K562 (cell line): ENCODE data around the gene NOP10. TPM values are rescaled to one million over a fixed set of nuclear protein-coding genes. Genes with fewer than 3 reads are reported as not detected.
"Not testable (repeated sequence)": the region's sequence is repeated elsewhere in the genome, so short reads cannot be mapped to it uniquely, and the experiment has no call there.

Experiments used
- ATAC-seq: fragments of 200-7000 bp; cut with Tn5 transposase; 3 replicates; pipeline ENCODE4 v1.9.1; 2020; ENCODE audit warnings: moderate library complexity
- BruUV-seq: library from RNA; stranded (reverse); fragments of 400-500 nt; replicated peaks from 2 replicates; lab custom pipeline; 2021; lab: Mats Ljungman, UMichigan
- CTCF ChIA-PET: fragments of 300-600 bp; formaldehyde crosslinking; extraction: SDS; loops from one replicate; lab custom pipeline; 2021; ENCODE audit warnings: low intra/inter-chr PET ratio; lab: Yijun Ruan, JAX
- POLR2A ChIA-PET: fragments of 300-600, 350-650 bp; sonication (Branson Sonifier 250); formaldehyde crosslinking; extraction: SDS; loops from one replicate; lab custom pipeline; 2021; ENCODE audit warnings: antibody characterized with exemption, inconsistent platforms; lab: Yijun Ruan, JAX
- DNase-seq, 4 experiments: peaks; one replicate each; pipeline versions ENCODE4 v3.0.0 to v3.0.0-alpha.2; 2011 to 2018; ENCODE audit warnings: low spot score in 3 of 4, mixed read lengths in 3 of 4; ENCODE audit errors: extremely low read depth in 1 of 4
- FAIRE-seq: peaks from 2 replicates; lab custom pipeline; 2011; peaks lifted over from hg19 to GRCh38; lab: Jason Lieb, UNC
- H2AFZ ChIP-seq: 2 replicates; pipeline ENCODE4 v1.6.0; 2011; ENCODE audit warnings: low read depth, low read length, control low read depth, inconsistent platforms
- H3K27ac ChIP-seq: fragments of 200-600 bp; 3 replicates; pipeline ENCODE4 v1.8.0; 2011; ENCODE audit warnings: low read depth, mild to moderate bottlenecking, control low read depth, inconsistent platforms, low read length, moderate library complexity, mixed read lengths; ENCODE audit errors: extremely low read depth
- H3K27me3 ChIP-seq, 2 experiments: fragments of 300-600 bp in 1 of 2; 2 replicates in 1 of 2; 3 replicates in 1 of 2; pipeline versions ENCODE4 v1.6.0 to v1.8.0; 2011; ENCODE audit warnings: inconsistent platforms in 2 of 2, low read length in 2 of 2, mild to moderate bottlenecking in 1 of 2, mixed read lengths in 1 of 2, moderate library complexity in 1 of 2; ENCODE audit not compliant: control insufficient read depth in 2 of 2, insufficient read depth in 2 of 2
- H3K36me3 ChIP-seq: fragments of 300-600 bp; 3 replicates; pipeline ENCODE4 v1.8.0; 2011; ENCODE audit warnings: mild to moderate bottlenecking, low read length, inconsistent platforms; ENCODE audit not compliant: control insufficient read depth, insufficient read depth
- H3K4me1 ChIP-seq, 2 experiments: fragments of 200-600 bp in 1 of 2; replicated peaks in 1 of 2; 2 replicates in 1 of 2; 3 replicates in 1 of 2; pipeline versions ENCODE4 v1.5.1 to v1.8.0; 2011; ENCODE audit warnings: inconsistent platforms in 2 of 2, low read length in 2 of 2, mild to moderate bottlenecking in 1 of 2, mixed read lengths in 1 of 2, moderate library complexity in 1 of 2; ENCODE audit not compliant: control insufficient read depth in 2 of 2, insufficient read depth in 2 of 2
- H3K4me2 ChIP-seq: 2 replicates; pipeline ENCODE4 v1.6.1; 2011; ENCODE audit warnings: low read length, control low read depth, inconsistent platforms, mixed read lengths; ENCODE audit not compliant: insufficient read depth
- H3K4me3 ChIP-seq: fragments of 200-600 bp; sonication (generic), shearing (Covaris generic); 2 replicates; pipeline ENCODE4 v1.5.1; 2016; ENCODE audit warnings: control low read depth, inconsistent platforms
- H3K79me2 ChIP-seq: fragments of 200-600 bp; 3 replicates; pipeline ENCODE4 v1.8.0; 2011; ENCODE audit warnings: low read length, inconsistent platforms; ENCODE audit not compliant: control insufficient read depth, insufficient read depth
- H3K9ac ChIP-seq, 2 experiments: 2 replicates each; pipeline versions ENCODE4 v1.6.0 to v1.6.1; 2011; ENCODE audit warnings: low read depth in 2 of 2, low read length in 2 of 2, control low read depth in 1 of 2, inconsistent platforms in 1 of 2, mild to moderate bottlenecking in 1 of 2, mixed read lengths in 1 of 2; ENCODE audit not compliant: insufficient read depth in 1 of 2
- H3K9me1 ChIP-seq: one replicate; pipeline ENCODE4 v1.6.0; 2011; ENCODE audit warnings: inconsistent platforms, mild to moderate bottlenecking, low read length, moderate library complexity; ENCODE audit not compliant: control insufficient read depth, insufficient read depth
- H3K9me3 ChIP-seq: replicated peaks from 2 replicates; pipeline ENCODE4 v1.5.1; 2011; ENCODE audit warnings: low read depth, low read length, inconsistent platforms; ENCODE audit not compliant: control insufficient read depth, insufficient read depth
- H4K20me1 ChIP-seq: replicated peaks from 2 replicates; pipeline ENCODE4 v1.6.1; 2011; ENCODE audit warnings: low read length, inconsistent platforms, mixed read lengths; ENCODE audit not compliant: control insufficient read depth, insufficient read depth
- PATZ1 ChIP-seq: fragments of 250-450 bp; sonication (Bioruptor Pico); IDR thresholded peaks from 2 replicates; pipeline ENCODE4 v1.5.0; 2020; ENCODE audit warnings: mild to moderate bottlenecking, borderline replicate concordance
- SNAPC5 ChIP-seq: fragments of 250-450 bp; sonication (Bioruptor Pico); IDR thresholded peaks from 2 replicates; pipeline ENCODE4 v1.8.0; 2021; ENCODE audit warnings: moderate library complexity, mild to moderate bottlenecking, inconsistent platforms
- TCF3 ChIP-seq: sonication (generic); formaldehyde crosslinking; IDR thresholded peaks from 2 replicates; pipeline ENCODE4 v1.4.0; 2020; ENCODE audit warnings: mild to moderate bottlenecking, missing genetic modification reagents
- WGBS: fragments of 100-300 bp; shearing (Covaris generic); methylation state at CpG from one replicate; pipeline ENCODE4 v1.1.6; 2016; ENCODE audit warnings: low coverage, mixed read lengths; ENCODE audit not compliant: insufficient coverage; ENCODE audit errors: missing lambda C conversion rate; 5-methylcytosine and 5-hydroxymethylcytosine counted together
- in situ Hi-C: fragments of 300-500 bp; cut with MboI; formaldehyde crosslinking; loops from 4 replicates; pipeline ENCODE4 v1.15.0; 2018; ENCODE audit warnings: inconsistent platforms, mixed read lengths
- intact Hi-C: fragments of 100-400 bp; cut with micrococcal nuclease; formaldehyde crosslinking; loops from 2 replicates; pipeline ENCODE4 v1.14.2; 2022
- polyA plus RNA-seq, 8 experiments: library from polyadenylated mRNA; depleted of rRNA in 4 of 8; stranded (reverse) in 5 of 8; unstranded in 3 of 8; fragments of >200 nt; fragmentation: Nextera tagmentation in 2 of 8; fragmentation: Illumina TruSeq in 1 of 8; extraction: Ambion mirVana in 2 of 8; extraction: Trizol in 1 of 8; gene quantifications; 2 replicates each; pipeline versions ENCODE4 v1.2.1 to v1.2.3, GENCODE V29; 2011 to 2014; ENCODE audit warnings: inconsistent platforms in 1 of 8, missing spikeins in 1 of 8
- total RNA-seq, 7 experiments: library from RNA; depleted of rRNA in 6 of 7; stranded (reverse); fragments of >200 nt in 6 of 7; fragmentation: Illumina TruSeq in 2 of 7; extraction: Trizol in 2 of 7; gene quantifications; 2 replicates each; pipeline versions ENCODE4 v1.2.1 to v1.2.3, GENCODE V29; 2011 to 2021; ENCODE audit warnings: low replicate concordance in 1 of 7

NOP10 gene
- total and polyA plus RNA-seq, 9 of the 15 experiments (the other 6 are each of a cell fraction or from before 2014, with no cell fraction given): 250 to 1,663 (median 449) TPM

- TF ChIP-seq SNAPC5 (CRISPR knock-in tag): no peak
- TF ChIP-seq PATZ1 (CRISPR knock-in tag): no peak
- peak; percentile 25; the same call in 1 of the 2 replicates for TF ChIP-seq TCF3 (CRISPR knock-in tag)
Observed at GRCh38 chr15:34342737-34343575, at the start of gene NOP10, which contains the start of gene NUTM1 (continued).

- WGBS: no CpG with 5 or more reads among the region's 16 CpGs
- H3K36me3 ChIP-seq, CTCF ChIA-PET, H2AFZ ChIP-seq, H3K9ac ChIP-seq, H3K4me2 ChIP-seq, intact Hi-C loops, H3K4me3 ChIP-seq, H3K27me3 ChIP-seq, H4K20me1 ChIP-seq, H3K79me2 ChIP-seq, H3K27ac ChIP-seq, BruUV-seq, DNase-seq, H3K9me1 ChIP-seq, H3K4me1 ChIP-seq, POLR2A ChIA-PET, H3K9me3 ChIP-seq: not testable (repeated sequence)
- ATAC-seq: peak; percentile 92
- in situ Hi-C loops: loop anchor here (10.0 kb wide), 1 partner anchor 125 kb away; no protein-coding TSS in a partner anchor
- peak; percentile 94 for FAIRE-seq
Observed at GRCh38 chr15:34389594-34390086, 46.7 kb upstream of the NOP10 start.

GRCh38 chr15:34381829-34382521, 39.0 kb upstream of the NOP10 start:
- H3K4me1 ChIP-seq, FAIRE-seq, DNase-seq, BruUV-seq, H3K27ac ChIP-seq, H3K27me3 ChIP-seq, H4K20me1 ChIP-seq, ATAC-seq, H3K79me2 ChIP-seq, H3K4me2 ChIP-seq, intact Hi-C loops, H3K9ac ChIP-seq, H3K4me3 ChIP-seq, H2AFZ ChIP-seq, H3K9me1 ChIP-seq, POLR2A ChIA-PET, CTCF ChIA-PET, H3K9me3 ChIP-seq: not testable (repeated sequence)
- in situ Hi-C loops: loop anchor here (10.0 kb wide), 1 partner anchor 133 kb away; no protein-coding TSS in a partner anchor
- no CpG with 5 or more reads among the region's 19 CpGs for WGBS
- H3K36me3 ChIP-seq: peaks cover 10% of the 10 kb centered on the region; the same call in 1 of the 3 replicates
